SJCRH30 (cell line): ENCODE data around the gene CTNNA1. TPM values are rescaled to one million over a fixed set of nuclear protein-coding genes. Genes with fewer than 3 reads are reported as not detected.

Experiments used
- DNase-seq, 2 experiments: peaks; one replicate each; pipeline ENCODE4 v3.0.0-alpha.2; 2015 to 2020
- H3K27ac ChIP-seq: fragments of 250-450 bp; sonication (Bioruptor Pico); 2 replicates; pipeline ENCODE4 v1.5.1; 2020; ENCODE audit warnings: mild to moderate bottlenecking, moderate library complexity
- H3K27me3 ChIP-seq: fragments of 250-450 bp; sonication (Bioruptor Pico); 2 replicates; pipeline ENCODE4 v1.5.1; 2020; ENCODE audit warnings: mild to moderate bottlenecking, moderate library complexity
- H3K36me3 ChIP-seq: fragments of 250-450 bp; sonication (Bioruptor Pico); 2 replicates; pipeline ENCODE4 v1.5.1; 2020; ENCODE audit warnings: mild to moderate bottlenecking, moderate library complexity
- H3K4me1 ChIP-seq: fragments of 250-450 bp; sonication (Bioruptor Pico); 2 replicates; pipeline ENCODE4 v1.5.1; 2020; ENCODE audit warnings: mild to moderate bottlenecking, moderate library complexity
- H3K4me3 ChIP-seq: fragments of 250-450 bp; sonication (Bioruptor Pico); 2 replicates; pipeline ENCODE4 v1.5.1; 2020; ENCODE audit warnings: mild to moderate bottlenecking, moderate library complexity
- H3K9me3 ChIP-seq: fragments of 250-450 bp; sonication (Bioruptor Pico); replicated peaks from 2 replicates; pipeline ENCODE4 v1.5.1; 2020; ENCODE audit warnings: mild to moderate bottlenecking, moderate library complexity
- total RNA-seq: library from RNA; depleted of rRNA; stranded (reverse); fragments of >200 nt; shearing (Covaris generic); gene quantifications from 2 replicates; pipeline ENCODE4 v1.2.3, GENCODE V29; 2014

The CTNNA1 gene
- total RNA-seq, 1 experiment from 2014 or later: 153 TPM

DNA sequence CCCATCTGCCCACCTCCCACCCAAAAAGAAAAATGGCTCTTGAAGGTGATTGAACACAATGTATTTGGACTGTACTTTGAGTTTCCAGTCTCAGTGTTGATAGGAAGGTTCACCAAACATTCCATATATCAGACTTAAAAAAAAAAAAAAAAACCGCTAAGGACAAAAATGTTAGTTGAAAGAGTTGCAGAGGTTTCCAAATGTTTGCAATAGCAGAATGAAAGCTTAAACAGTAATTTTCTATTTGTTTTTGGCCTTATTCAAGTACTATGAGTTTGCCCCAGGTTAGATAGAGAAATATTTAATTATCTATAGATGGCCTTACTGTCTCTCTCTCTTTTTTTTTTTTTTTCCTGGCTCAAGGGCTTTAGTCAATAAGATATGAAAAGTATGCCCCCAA is 115.8 kb downstream of the CTNNA1 start:
- H3K9me3 ChIP-seq: 0 out of 2 replicates have a peak, but pooled peaks cover 2% of the 10 kb centered on the region
- H3K4me1 ChIP-seq: 0 out of 2 replicates have a peak, but pooled peaks cover 7% of the 10 kb centered on the region
- H3K36me3 ChIP-seq: no peaks in the 10 kb centered on the region; the same call in 1 of the 2 replicates
- H3K27me3 ChIP-seq: no peaks in the 10 kb centered on the region
- no peak overlapping the region for H3K27ac ChIP-seq
- no peak overlapping the region for H3K4me3 ChIP-seq
- no peak for DNase-seq

DNA sequence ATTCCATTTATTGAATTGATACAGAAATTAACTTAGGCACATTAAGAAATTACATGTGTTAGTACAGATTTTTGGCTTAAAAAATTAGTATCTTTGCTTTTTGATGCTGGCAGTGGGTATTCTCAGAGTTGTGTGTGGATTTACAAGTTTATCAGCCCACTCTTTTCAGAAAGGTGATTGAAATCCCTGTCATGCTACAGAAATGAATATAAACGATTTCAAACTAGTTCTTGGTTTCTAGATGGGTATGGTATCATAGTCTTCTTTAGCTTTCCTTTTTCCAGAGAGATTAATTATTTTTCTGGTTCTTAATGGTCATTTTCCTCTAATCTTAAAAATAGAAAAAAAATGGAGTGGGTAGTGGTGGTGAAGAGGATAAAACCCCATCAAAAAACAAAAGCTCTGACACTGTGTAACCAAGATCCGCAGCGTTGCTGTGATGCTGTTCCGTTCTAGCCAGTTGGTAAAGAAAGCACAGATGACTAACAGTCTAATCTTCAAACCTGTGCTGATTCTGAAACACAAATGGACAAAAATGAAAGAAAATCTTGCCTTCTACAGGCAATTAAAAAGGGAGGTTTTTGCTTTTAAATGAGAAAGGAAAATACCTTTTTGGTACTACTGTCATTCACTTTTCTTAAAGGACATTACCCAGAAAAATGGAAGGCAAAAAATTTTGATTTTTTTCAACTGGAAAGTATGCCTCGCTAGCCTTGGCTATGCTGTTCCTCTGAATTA is 116.7 kb downstream of the CTNNA1 start:
- Histone ChIP-seq H3K4me3 (no peak overlapping the region), H3K36me3 (no peaks in the 10 kb centered on the region), H3K27ac (no peak overlapping the region), H3K9me3 (no peaks in the 10 kb centered on the region), H3K27me3 (no peaks in the 10 kb centered on the region), H3K4me1 (0 out of 2 replicates have a peak, but pooled peaks cover 7% of the 10 kb centered on the region)
- no peak for DNase-seq

DNA sequence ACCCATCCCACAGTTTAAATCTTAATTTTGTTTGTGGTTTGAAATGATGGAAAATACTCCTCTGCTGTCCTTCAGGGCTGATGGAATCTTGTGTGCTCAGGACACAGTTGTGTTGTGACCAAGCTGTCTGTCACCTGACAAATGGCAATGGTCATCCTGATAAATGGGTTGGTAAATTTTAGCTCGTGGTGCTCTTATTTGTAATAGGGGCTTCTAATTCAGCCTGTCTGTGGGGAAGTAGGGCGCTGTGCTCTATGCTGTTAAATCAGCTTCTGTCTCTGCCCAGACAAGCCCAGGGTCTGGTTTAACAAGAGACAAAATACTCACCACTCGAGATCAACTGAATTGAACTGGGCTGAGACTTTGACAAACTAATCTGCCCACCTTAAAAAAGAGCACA is 117.4 kb downstream of the CTNNA1 start:
- Histone ChIP-seq H3K27ac (no peak overlapping the region), H3K4me1 (0 out of 2 replicates have a peak, but pooled peaks cover 7% of the 10 kb centered on the region), H3K36me3 (no peaks in the 10 kb centered on the region), H3K27me3 (no peaks in the 10 kb centered on the region), H3K9me3 (no peaks in the 10 kb centered on the region), H3K4me3 (no peak overlapping the region)
- no peak for DNase-seq

DNA sequence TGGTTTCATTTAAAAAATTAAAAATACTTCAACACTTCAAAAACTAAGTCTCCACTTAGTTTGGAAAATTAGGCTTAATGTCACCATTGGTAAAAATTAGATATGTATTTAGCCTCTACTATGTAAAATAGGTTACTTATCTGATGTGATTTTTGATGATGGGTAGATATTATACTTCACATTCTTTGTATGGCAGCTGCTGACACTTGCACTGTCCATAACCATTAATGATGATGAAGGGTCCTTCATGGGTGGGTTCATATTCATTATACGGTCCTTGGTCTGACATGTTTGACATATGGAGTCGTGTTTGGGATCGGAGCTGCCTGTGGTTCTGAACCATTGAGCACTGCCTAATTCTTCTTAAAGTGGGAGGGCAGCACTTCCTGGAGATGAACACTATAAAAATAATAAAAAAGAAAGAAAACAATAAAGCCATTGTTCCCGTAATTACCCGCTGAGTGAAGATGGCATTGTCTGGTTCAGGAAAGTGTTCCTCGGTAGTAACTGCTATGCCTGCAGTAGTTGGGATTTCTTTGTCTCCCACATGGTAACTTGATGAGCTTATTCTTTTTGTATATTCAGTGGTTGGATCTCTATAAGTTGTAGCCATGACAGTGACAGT is 119.7 kb downstream of the CTNNA1 start:
- Histone ChIP-seq H3K9me3 (no peaks in the 10 kb centered on the region), H3K36me3 (no peaks in the 10 kb centered on the region), H3K4me1 (0 out of 2 replicates have a peak, but pooled peaks cover 7% of the 10 kb centered on the region), H3K27me3 (no peaks in the 10 kb centered on the region), H3K27ac (no peak overlapping the region), H3K4me3 (no peak overlapping the region)
- no peak for DNase-seq

DNA sequence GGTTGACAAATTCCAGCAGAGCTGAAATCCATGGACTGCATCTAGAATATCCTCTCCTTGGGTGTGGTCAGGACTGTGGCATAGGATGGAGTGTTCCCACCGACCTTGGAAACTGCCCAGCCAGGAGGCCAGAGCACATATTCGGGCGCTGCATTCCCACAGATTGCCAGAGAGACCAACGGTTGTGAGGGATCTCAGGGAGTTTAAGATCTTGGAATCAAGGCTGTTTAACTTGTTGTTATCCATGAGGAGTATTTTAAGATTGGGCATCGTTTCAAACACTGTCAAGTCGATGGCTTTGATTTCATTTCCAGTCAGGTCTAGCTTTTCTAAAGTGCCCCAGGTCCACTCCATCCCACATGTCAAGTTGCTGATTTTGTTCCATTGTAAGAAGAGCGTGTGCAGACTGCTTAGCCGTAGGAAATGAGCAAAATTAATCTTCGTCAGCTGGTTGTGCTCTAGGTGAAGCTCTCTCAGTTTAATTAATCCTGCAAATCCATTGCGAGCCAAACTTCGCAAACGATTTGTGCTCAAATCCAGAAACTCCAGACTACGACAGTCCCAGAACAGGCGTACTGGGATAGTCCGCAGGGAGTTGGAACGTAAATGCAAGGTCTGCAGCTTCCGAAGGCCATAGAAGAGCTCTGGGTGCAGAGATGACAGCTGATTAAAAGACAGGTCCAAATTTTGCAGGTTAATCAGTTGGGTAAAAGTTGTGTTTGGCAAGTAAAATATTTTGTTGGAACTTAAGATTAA is 120.4 kb downstream of the CTNNA1 start:
- Histone ChIP-seq H3K4me1 (0 out of 2 replicates have a peak, but pooled peaks cover 7% of the 10 kb centered on the region), H3K4me3 (no peak overlapping the region), H3K27me3 (no peaks in the 10 kb centered on the region), H3K9me3 (no peaks in the 10 kb centered on the region), H3K27ac (no peak overlapping the region), H3K36me3 (no peaks in the 10 kb centered on the region)
- DNase-seq: no peak

DNA sequence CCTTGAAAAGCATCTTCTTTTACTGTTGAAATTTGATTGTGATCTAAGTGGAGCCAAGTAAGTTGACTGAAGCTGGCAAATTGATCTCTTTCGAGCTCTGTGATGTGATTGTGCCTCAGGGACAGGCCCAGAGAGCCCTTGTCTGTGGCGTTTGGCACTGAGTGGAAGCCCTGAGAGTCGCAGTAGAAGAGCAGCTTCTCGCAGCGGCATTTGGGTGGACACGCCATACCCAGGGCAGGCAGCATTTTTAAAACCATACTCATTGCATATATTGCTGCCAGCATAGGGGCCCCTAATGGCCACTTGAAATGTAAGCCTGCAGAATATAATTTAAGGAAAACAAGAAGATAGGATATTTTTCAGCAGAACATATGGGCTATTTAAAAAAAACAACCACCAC is 121.0 kb downstream of the CTNNA1 start:
- Histone ChIP-seq H3K9me3 (no peaks in the 10 kb centered on the region), H3K27me3 (no peaks in the 10 kb centered on the region), H3K4me1 (0 out of 2 replicates have a peak, but pooled peaks cover 7% of the 10 kb centered on the region), H3K4me3 (peak overlapping the region; percentile 32; the same call in 1 of the 2 replicates), H3K36me3 (no peaks in the 10 kb centered on the region), H3K27ac (0 out of 2 replicates have a peak overlapping the region, but pooled peaks have one; percentile 36)
- no peak for DNase-seq

DNA sequence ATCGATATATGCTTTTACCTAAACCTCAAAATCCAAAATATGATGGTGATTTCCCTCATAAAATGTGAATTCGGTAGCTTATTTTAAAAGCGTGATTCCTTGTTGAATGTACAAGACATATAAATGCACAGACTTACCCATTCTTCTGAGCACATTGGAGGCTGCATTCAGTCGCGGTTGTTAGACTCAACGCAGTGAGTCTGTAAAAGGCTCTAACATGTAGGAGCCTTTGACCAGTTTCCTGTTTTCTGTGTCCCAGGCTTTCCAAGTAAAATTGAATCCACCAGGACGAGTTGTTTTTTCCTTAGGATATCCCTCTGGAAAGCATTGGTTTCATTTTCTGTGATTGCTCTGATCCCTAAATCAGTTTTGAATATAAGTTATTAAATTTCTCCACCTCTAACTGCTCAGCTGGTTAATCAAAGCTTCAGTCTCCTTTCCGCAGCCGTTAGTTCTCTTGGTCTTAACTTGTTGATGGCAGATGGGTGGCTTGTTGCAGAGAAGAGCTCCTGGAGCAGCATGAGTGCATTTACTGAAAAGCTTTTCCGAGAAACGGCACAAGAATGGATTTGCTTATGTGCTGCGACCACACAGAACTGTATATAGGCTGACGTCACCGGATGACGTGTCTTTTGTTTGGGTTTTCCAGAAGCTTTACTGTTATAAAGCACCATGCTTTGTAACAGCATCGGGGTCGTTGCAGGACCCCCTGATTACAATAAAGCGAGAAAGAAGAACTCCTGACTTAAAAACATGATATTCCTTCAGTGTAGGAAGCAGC is 121.7 kb downstream of the CTNNA1 start, which contains the start of gene LRRTM2:
Gene LRRTM2, minus strand, starts transcription at position 565 of the 781 bp plus-strand sequence. Its CDS starts 424 bp downstream, at position 141.
- H3K36me3 ChIP-seq: no peaks in the 10 kb centered on the region
- H3K9me3 ChIP-seq: no peaks in the 10 kb centered on the region
- peak; percentile 26 to 64 for DNase-seq
- H3K4me3 ChIP-seq: peak within 1 kb of the TSS; percentile 32
- H3K4me1 ChIP-seq: 0 out of 2 replicates have a peak, but pooled peaks cover 7% of the 10 kb centered on the region
- peak within 1 kb of the TSS; percentile 36; the same call in 1 of the 2 replicates for H3K27ac ChIP-seq
- no peaks in the 10 kb centered on the region for H3K27me3 ChIP-seq

DNA sequence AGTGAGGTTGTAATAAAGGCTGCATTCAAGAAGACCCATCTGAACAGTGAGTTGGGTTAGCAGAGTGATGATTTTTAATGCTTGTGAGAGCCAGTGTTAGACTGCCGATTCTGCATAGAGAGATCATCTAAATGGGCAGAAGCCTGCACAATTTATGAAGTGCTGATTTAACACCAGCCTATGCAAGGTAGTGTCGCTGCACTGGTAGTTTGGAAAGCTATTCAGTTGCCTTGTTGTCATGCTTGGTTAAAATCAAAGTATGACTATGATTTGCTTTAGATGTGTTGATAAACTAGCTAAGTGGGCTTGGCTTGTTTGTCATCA is 122.3 kb downstream of the CTNNA1 start:
- Histone ChIP-seq H3K27me3 (no peaks in the 10 kb centered on the region), H3K4me1 (0 out of 2 replicates have a peak, but pooled peaks cover 7% of the 10 kb centered on the region), H3K36me3 (no peaks in the 10 kb centered on the region), H3K27ac (peak overlapping the region; percentile 36; the same call in 1 of the 2 replicates), H3K9me3 (no peaks in the 10 kb centered on the region), H3K4me3 (no peak overlapping the region)
- no peak for DNase-seq

DNA sequence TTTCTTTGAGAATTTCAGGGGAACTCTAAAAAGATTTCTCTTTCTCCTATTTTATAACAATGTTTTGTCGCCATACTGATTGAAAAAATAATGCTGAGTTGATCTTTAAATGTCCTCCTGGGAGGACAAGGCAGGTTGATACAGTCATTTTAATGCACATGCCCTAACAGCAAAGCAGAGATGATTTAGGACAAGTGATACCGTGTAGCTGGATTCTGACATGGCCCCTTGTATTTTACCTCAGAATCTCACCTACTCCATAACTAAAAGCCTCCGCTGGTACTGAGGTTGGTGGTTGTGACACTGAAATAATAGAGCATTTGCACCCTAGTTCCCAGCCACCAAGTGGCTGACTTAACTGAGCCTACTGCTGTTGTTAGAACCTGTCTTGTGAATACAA is 122.7 kb downstream of the CTNNA1 start:
- H3K27ac ChIP-seq: no peak overlapping the region
- H3K9me3 ChIP-seq: no peaks in the 10 kb centered on the region
- H3K4me1 ChIP-seq: 0 out of 2 replicates have a peak, but pooled peaks cover 7% of the 10 kb centered on the region
- H3K4me3 ChIP-seq: no peak overlapping the region
- H3K27me3 ChIP-seq: no peaks in the 10 kb centered on the region
- no peak for DNase-seq
- no peaks in the 10 kb centered on the region for H3K36me3 ChIP-seq

DNA sequence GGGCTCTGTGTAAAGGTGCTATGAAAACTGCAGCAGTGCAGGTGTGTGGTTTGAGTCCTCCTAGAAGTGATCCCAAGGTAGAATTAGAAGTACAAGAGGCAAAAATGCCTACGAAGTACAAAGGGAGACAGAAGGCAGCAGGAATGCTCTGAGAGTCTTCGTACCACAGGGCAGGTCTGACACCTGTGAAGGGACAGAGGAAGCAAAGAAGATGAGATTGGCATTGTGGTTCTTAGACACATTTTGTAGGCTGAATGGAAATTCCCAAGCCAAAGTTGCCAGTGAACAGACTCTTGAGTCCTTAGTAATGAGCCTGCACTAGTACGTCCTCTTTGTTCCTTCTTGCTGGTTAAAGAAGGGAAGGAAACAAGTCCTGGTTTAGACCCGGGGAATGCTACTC is 123.6 kb downstream of the CTNNA1 start:
- Histone ChIP-seq H3K36me3 (no peaks in the 10 kb centered on the region), H3K27ac (no peak overlapping the region), H3K27me3 (no peaks in the 10 kb centered on the region), H3K4me1 (no peaks in the 10 kb centered on the region), H3K4me3 (no peak overlapping the region), H3K9me3 (no peaks in the 10 kb centered on the region)
- DNase-seq: no peak

DNA sequence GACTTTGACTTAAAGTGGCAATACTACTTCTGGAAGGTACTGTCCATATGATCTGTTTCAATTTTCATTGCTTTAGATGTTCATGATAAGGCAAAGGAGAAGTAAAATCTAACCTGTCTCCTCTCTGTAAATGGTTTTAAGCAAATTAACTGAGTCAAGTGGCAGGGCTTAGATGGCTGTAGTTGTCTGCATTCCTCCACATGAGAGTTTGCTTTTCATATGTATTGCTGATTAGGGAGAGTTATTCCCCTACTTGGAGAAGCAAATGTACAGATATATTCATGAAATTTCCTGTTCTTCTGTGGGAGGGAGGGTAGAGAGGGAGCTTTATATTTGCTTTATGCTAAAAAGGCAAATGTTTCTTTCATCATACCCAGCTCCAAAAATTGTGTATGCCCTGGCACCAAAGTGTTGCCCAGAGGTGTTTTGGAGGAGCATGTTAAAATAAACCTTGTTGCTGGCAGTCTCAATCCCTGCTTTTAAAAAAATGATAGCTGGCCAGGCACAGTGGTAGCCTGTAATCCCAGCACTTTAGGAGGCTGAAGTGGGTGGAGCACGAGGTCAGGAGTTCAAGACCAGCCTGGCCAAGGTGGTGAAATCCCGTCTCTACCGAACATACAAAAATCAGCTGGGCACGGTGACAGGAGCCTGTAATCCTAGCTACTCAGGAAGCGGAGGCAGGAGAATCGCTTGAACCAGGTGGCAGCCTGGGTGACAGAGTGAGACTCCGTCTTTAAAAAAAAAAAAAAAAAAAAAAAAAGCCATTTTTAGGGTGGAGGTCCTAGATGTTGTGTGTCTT is 125.4 kb downstream of the CTNNA1 start:
- H3K27ac ChIP-seq: no peak overlapping the region
- no peaks in the 10 kb centered on the region for H3K36me3 ChIP-seq
- H3K4me1 ChIP-seq: no peaks in the 10 kb centered on the region
- H3K9me3 ChIP-seq: no peaks in the 10 kb centered on the region
- no peak overlapping the region for H3K4me3 ChIP-seq
- no peak for DNase-seq
- no peaks in the 10 kb centered on the region for H3K27me3 ChIP-seq

DNA sequence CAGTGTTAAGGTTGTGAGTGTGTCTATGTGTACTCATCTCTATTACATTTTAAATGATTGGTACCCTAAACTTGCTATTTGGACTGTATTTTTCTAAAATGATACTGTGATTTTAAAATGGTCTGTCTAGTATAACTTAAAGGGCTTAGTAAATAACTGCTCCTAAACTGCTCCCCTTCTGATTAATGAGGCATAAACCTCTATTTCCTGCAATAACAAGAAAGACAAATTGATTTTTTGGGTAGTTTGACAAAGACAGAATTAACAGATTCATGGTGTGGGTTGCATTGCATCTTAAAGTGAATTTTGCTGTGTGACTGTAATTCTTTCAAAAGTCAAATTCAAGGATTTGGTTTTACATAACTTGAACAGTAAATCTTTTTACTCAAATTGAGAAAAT is 130.0 kb downstream of the CTNNA1 start:
- Histone ChIP-seq H3K4me1 (no peaks in the 10 kb centered on the region), H3K36me3 (peaks cover 3% of the 10 kb centered on the region), H3K4me3 (no peak overlapping the region), H3K27me3 (no peaks in the 10 kb centered on the region), H3K27ac (no peak overlapping the region), H3K9me3 (no peaks in the 10 kb centered on the region)
- no peak for DNase-seq

DNA sequence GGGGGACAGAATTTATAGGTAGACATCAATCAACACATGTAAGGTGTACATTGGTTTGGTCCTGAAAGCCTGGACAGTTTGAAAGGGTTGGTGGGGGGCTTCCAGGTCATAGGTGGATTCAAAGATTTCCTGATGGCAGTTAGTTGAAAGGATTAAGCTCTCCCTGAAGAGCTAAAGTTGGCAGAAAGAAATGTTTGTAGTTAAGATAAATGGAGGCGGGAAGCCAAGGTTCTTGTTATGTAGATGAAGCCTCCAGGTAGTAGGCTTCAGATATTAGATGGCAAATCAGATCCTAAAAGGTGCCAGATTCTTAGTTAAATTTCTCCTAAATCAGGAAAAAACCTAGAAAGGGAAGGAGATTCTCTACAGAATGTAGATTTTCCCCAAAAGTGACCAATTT is 130.9 kb downstream of the CTNNA1 start:
- H3K27me3 ChIP-seq: no peaks in the 10 kb centered on the region
- H3K27ac ChIP-seq: no peak overlapping the region
- H3K9me3 ChIP-seq: no peaks in the 10 kb centered on the region
- no peak for DNase-seq
- no peak overlapping the region for H3K4me3 ChIP-seq
- no peaks in the 10 kb centered on the region for H3K4me1 ChIP-seq
- H3K36me3 ChIP-seq: peaks cover 10% of the 10 kb centered on the region
